ENCODE results near the gene SLC26A3. TPM values are rescaled to one million over a fixed set of nuclear protein-coding genes. Genes with fewer than 3 reads are reported as not detected.

The SLC26A3 gene
- total RNA-seq, 1 experiment from 2014 or later: not detected

GRCh38 chr7:107768263-107768662 lies 34.8 kb downstream of the SLC26A3 start:
- no peaks in the 10 kb centered on the region for H3K36me3 Mint-ChIP-seq (ENCODE audit: insufficient read depth, unreplicated experiment)
- H3K27me3 Mint-ChIP-seq (ENCODE audit: insufficient read depth, unreplicated experiment): peaks cover 11% of the 10 kb centered on the region
- intact Hi-C loops (cut with micrococcal nuclease): no loop called here
- H3K27ac Mint-ChIP-seq (ENCODE audit: low read depth, unreplicated experiment): no peak overlapping the region
- H3K9me3 Mint-ChIP-seq (ENCODE audit: unreplicated experiment): no peaks in the 10 kb centered on the region
- H3K4me3 Mint-ChIP-seq (ENCODE audit: unreplicated experiment): no peak overlapping the region
- ChIA-PET CTCF (interaction anchor here (0.6 to 0.8 kb wide), 2 partner anchors 67 to 100 kb away, joined by 3 to 5 read pairs; no protein-coding TSS in a partner anchor), POLR2A (interaction anchor here (0.9 to 1.5 kb wide), 2 partner anchors 16 to 25 kb away, joined by 3 to 4 read pairs; partner anchors contain the start of gene CBLL1)
- H3K4me1 Mint-ChIP-seq (ENCODE audit: insufficient read depth, unreplicated experiment): peaks cover 10% of the 10 kb centered on the region
- no TSS peak for BruUV-seq (replicated peaks)
- TF ChIP-seq CTCF (IDR thresholded peaks at IDR 0.05; ENCODE audit: unreplicated experiment): no peak
- DNase-seq (ENCODE audit: unreplicated experiment): peak; percentile 25

- peaks cover 10% of the 10 kb centered on the region for H3K4me1 Mint-ChIP-seq (ENCODE audit: insufficient read depth, unreplicated experiment)
- BruUV-seq (replicated peaks): no TSS peak
- TF ChIP-seq CTCF (IDR thresholded peaks at IDR 0.05; ENCODE audit: unreplicated experiment): no peak
- H3K27ac Mint-ChIP-seq (ENCODE audit: low read depth, unreplicated experiment): no peak overlapping the region
- DNase-seq (ENCODE audit: unreplicated experiment): no peak
- CTCF ChIA-PET: interaction anchor here (0.6 to 1.3 kb wide), 3 partner anchors 20 to 112 kb away, joined by 3 to 6 read pairs (median 4); no protein-coding TSS in a partner anchor
- intact Hi-C loops (cut with micrococcal nuclease): no loop called here
- H3K9me3 Mint-ChIP-seq (ENCODE audit: unreplicated experiment): no peaks in the 10 kb centered on the region
- peaks cover 11% of the 10 kb centered on the region for H3K27me3 Mint-ChIP-seq (ENCODE audit: insufficient read depth, unreplicated experiment)
- POLR2A ChIA-PET: interaction anchor here (0.9 to 1.5 kb wide), 2 partner anchors 15 to 24 kb away, joined by 3 to 4 read pairs; partner anchors contain the start of gene CBLL1
- no peak overlapping the region for H3K4me3 Mint-ChIP-seq (ENCODE audit: unreplicated experiment)
- no peaks in the 10 kb centered on the region for H3K36me3 Mint-ChIP-seq (ENCODE audit: insufficient read depth, unreplicated experiment)
These were observed 35.6 kb downstream of the SLC26A3 start for GRCh38 chr7:107767391-107767790.

GRCh38 chr7:107758667-107759066 lies 44.4 kb downstream of the SLC26A3 start:
- H3K9me3 Mint-ChIP-seq (ENCODE audit: unreplicated experiment): no peaks in the 10 kb centered on the region
- peaks cover 50% of the 10 kb centered on the region for H3K36me3 Mint-ChIP-seq (ENCODE audit: insufficient read depth, unreplicated experiment)
- BruUV-seq (replicated peaks): no TSS peak

GRCh38 chr7:107754642-107755041 lies 48.4 kb downstream of the SLC26A3 start:
- Mint-ChIP-seq H3K27me3 (ENCODE audit: insufficient read depth, unreplicated experiment) (no peaks in the 10 kb centered on the region), H3K4me3 (ENCODE audit: unreplicated experiment) (no peak overlapping the region), H3K9me3 (ENCODE audit: unreplicated experiment) (no peaks in the 10 kb centered on the region), H3K4me1 (ENCODE audit: insufficient read depth, unreplicated experiment) (no peaks in the 10 kb centered on the region), H3K27ac (ENCODE audit: low read depth, unreplicated experiment) (no peak overlapping the region), H3K36me3 (ENCODE audit: insufficient read depth, unreplicated experiment) (peaks cover 85% of the 10 kb centered on the region)
- ChIA-PET CTCF (interaction anchor here (0.6 to 0.8 kb wide), 2 partner anchors 8 to 128 kb away, joined by 3 to 4 read pairs; no protein-coding TSS in a partner anchor), POLR2A (no interaction called here)
- intact Hi-C loops (cut with micrococcal nuclease): no loop called here
- no TSS peak for BruUV-seq (replicated peaks)
- peak; percentile 10 for DNase-seq (ENCODE audit: unreplicated experiment)
- peak; percentile 9 for TF ChIP-seq CTCF (IDR thresholded peaks at IDR 0.05; ENCODE audit: unreplicated experiment)

More at GRCh38 chr7:107758667-107759066, 44.4 kb downstream of the SLC26A3 start:
- ChIA-PET CTCF (interaction anchor here (0.6 kb wide), 1 partner anchor 180 kb away, joined by 3 read pairs; no protein-coding TSS in a partner anchor), POLR2A (no interaction called here)
- no peak for TF ChIP-seq CTCF (IDR thresholded peaks at IDR 0.05; ENCODE audit: unreplicated experiment)
- Mint-ChIP-seq H3K27ac (ENCODE audit: low read depth, unreplicated experiment) (no peak overlapping the region), H3K4me1 (ENCODE audit: insufficient read depth, unreplicated experiment) (no peaks in the 10 kb centered on the region), H3K4me3 (ENCODE audit: unreplicated experiment) (no peak overlapping the region), H3K27me3 (ENCODE audit: insufficient read depth, unreplicated experiment) (no peaks in the 10 kb centered on the region)
- no peak for DNase-seq (ENCODE audit: unreplicated experiment)
- intact Hi-C loops (cut with micrococcal nuclease): no loop called here
